ENCODE results near the gene CREM. TPM values are rescaled to one million over a fixed set of nuclear protein-coding genes. Genes with fewer than 3 reads are reported as not detected.
"Not testable (repeated sequence)": the region's sequence is repeated elsewhere in the genome, so short reads cannot be mapped to it uniquely, and the experiment has no call there.

The CREM gene
- total and polyA plus RNA-seq, 2 of the 8 experiments (the other 6 are each of a cell fraction or from before 2014, with no cell fraction given) = 18.7 to 21.9 TPM

GRCh38 chr10:35216956-35217355, 90.3 kb downstream of the CREM start:
- H3K4me3 ChIP-seq (ENCODE audit: extremely low read depth in 1 of 4, insufficient read depth in 2 of 4, low read depth in 3 of 4, low read length in 4 of 4); FAIRE-seq; H2BK20ac ChIP-seq (ENCODE audit: low read length); H2BK15ac ChIP-seq (ENCODE audit: low read length); H4K5ac ChIP-seq (ENCODE audit: insufficient read length, low read depth, low read length); H3K79me1 ChIP-seq (ENCODE audit: low read depth, low read length); H3K18ac ChIP-seq (ENCODE audit: extremely low read depth, low read length); H4K8ac ChIP-seq (ENCODE audit: extremely low read depth, insufficient read depth, low read length); H3K56ac ChIP-seq (replicated peaks; ENCODE audit: insufficient read length, low read depth, low read length); H3K23ac ChIP-seq (ENCODE audit: insufficient read length); POLR2A ChIA-PET (ENCODE audit: partially characterized antibody); H2BK120ac ChIP-seq (replicated peaks; ENCODE audit: low read depth, low read length); H3K4ac ChIP-seq (replicated peaks; ENCODE audit: insufficient read length, low read depth, low read length); H2AK5ac ChIP-seq (ENCODE audit: low read depth, low read length); H3K23me2 ChIP-seq (ENCODE audit: low read depth, low read length); H4K91ac ChIP-seq (replicated peaks; ENCODE audit: insufficient read length, low read length); H3K4me2 ChIP-seq (ENCODE audit: insufficient read depth in 1 of 2, low read depth in 2 of 2, low read length in 2 of 2); H2AFZ ChIP-seq (ENCODE audit: low read length); H3K14ac ChIP-seq (ENCODE audit: insufficient read length); H3K27me3 ChIP-seq (replicated peaks in 1 of 4; ENCODE audit: control insufficient read depth in 3 of 4, extremely low read depth in 1 of 4, insufficient read depth in 3 of 4, low read length in 3 of 4); H4K20me1 ChIP-seq (replicated peaks in 1 of 2; ENCODE audit: control insufficient read depth in 1 of 2, insufficient read depth in 2 of 2, low read length in 2 of 2); H2BK5ac ChIP-seq (ENCODE audit: low read depth, low read length); H3K9ac ChIP-seq (replicated peaks in 1 of 4; ENCODE audit: extremely low read depth in 1 of 4, low read depth in 3 of 4, low read length in 3 of 4); H3K79me2 ChIP-seq (ENCODE audit: control insufficient read depth in 1 of 2, insufficient read depth in 2 of 2, low read length in 2 of 2); H2BK12ac ChIP-seq (ENCODE audit: low read depth, low read length); H3K36me3 ChIP-seq (ENCODE audit: control insufficient read depth in 2 of 4, insufficient read depth in 4 of 4, low read length in 3 of 4); H3K27ac ChIP-seq (ENCODE audit: low read depth, low read length); H3K4me1 ChIP-seq (replicated peaks in 1 of 4; ENCODE audit: control insufficient read depth in 3 of 4, insufficient read depth in 4 of 4, low read length in 3 of 4); H3K9me3 ChIP-seq (ENCODE audit: insufficient read depth in 2 of 2, low read depth in 1 of 2, low read length in 1 of 2); DNase-seq (ENCODE audit: low read depth in 1 of 2, low spot score in 2 of 2): not testable (repeated sequence)
- 86% methylated on average over 9 of the region's 9 CpGs; no CpG with 5 or more reads in 1 of the 2 experiments for WGBS, 2 experiments (ENCODE audit: extremely low coverage in 1 of 2, insufficient coverage in 1 of 2, insufficient read length in 1 of 2, insufficient replicate concordance in 2 of 2, low coverage in 1 of 2, low lambda C conversion rate in 2 of 2, missing lambda C conversion rate in 1 of 2)
- CTCF ChIA-PET (ENCODE audit: partially characterized antibody) = interaction anchor here (0.7 to 15.6 kb wide), 18 partner anchors 8 to 347 kb away, joined by 3 to 177 read pairs (median 6); partner anchors contain the start of gene CREM
